ENCODE results near the gene B4GALNT4.
"Not testable (repeated sequence)": the region's sequence is repeated elsewhere in the genome, so short reads cannot be mapped to it uniquely, and the experiment has no call there.

The B4GALNT4 gene

DNA sequence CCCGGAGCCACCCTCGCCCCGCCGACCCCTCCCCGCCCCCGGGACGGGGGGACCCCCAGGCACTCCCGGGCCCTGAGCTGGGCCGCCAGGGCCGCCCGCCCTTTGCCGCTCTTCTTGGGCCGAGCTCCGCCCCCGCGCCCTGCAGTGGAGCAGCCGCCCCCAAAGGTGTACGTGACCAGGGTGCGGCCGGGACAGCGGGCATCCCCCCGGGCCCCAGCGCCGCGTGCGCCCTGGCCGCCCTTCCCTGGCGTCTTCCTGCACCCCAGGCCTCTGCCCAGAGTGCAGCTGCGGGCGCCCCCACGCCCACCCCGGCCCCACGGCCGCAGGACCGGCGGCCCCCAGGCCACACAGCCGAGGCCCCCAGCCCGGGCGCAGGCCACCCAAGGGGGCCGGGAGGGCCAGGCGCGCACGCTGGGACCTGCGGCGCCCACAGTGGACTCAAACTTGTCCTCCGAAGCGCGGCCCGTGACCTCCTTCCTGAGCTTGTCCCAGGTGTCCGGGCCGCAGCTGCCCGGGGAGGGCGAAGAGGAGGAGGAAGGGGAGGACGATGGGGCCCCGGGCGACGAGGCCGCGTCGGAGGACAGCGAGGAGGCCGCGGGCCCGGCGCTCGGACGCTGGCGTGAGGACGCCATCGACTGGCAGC is 7.4 kb downstream of the B4GALNT4 start:
- no peak for DNase-seq

DNA sequence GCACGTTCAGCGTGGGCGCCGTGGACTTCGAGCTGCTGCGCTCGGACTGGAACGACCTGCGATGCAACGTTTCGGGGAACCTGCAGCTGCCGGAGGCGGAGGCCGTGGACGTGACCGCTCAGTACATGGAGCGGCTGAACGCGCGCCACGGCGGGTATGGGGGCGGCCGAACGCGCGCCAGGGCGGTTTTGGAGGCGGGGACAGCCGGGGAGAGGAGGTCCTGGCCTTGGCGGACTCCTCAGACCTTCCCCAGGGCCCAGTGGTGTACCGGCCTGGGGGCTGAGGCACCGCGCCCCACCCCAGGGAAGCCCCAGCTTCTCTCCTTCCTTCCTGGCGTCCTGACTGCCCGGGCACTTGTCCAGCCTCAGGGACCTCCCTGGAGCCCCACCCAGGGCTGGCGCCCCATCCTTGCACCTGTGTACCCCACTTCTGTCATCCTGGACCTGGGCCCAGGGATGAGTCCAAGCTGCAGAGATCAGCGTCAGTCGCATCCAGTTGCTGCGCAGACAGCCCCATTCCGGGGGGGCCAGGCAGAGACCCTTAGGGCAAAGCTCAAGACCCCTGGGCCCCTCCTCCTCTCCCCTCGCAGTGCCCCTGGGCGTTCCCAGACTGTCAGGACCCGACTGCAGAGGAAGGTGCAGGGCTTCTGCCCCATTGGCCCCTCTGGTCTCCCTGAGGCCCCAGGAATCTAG is 8.0 kb downstream of the B4GALNT4 start:
- no peak for DNase-seq

GRCh38 chr11:377883-378500 is 8.7 kb downstream of the B4GALNT4 start:
- DNase-seq: no peak

DNA sequence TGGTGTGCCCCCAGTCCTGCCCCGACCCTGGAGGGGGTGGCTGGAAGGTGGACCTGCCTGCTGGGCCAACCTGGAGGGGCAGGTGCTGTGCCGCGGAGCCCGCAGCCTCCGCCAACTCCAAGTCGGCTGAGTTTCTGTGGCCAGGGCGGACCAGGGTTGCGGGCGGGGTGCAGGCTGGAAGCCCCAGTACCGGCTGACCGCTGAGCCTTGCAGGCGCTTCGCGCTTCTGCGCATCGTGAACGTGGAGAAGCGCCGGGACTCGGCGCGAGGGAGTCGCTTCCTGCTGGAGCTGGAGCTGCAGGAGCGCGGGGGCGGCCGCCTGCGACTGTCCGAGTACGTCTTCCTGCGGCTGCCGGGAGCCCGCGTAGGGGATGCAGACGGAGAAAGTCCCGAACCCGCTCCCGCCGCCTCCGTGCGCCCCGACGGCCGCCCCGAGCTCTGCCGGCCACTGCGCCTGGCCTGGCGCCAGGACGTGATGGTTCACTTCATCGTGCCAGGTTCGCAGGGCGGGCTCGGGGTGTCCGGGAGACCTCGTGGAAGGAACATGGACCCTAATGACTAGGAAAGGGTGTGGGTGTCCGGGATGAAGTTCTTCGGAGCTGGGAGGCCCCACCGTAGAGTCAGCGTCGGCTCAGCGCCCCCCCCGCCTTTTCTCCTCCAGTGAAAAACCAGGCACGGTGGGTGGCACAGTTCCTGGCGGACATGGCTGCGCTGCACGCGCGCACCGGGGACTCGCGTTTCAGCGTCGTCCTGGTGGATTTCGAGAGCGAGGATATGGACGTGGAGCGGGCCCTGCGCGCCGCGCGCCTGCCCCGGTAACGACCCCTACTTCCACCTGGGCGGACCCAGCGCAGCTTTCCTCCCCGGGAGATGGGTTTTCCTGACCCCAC is 10.2 kb downstream of the B4GALNT4 start:
- DNase-seq: no peak

DNA sequence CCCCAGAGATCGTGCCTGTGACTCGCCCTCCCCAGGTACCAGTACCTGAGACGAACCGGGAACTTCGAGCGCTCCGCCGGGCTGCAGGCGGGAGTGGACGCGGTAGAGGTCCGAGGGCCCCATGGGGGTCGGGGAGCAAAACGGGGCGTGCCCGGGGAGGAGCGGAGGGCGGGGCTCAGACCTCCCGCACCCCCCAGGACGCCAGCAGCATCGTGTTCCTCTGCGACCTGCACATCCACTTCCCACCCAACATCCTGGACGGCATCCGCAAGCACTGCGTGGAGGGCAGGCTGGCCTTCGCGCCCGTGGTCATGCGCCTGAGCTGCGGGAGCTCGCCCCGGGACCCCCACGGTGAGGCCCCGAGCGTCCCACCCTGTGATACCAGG is 10.8 kb downstream of the B4GALNT4 start:
- no peak for DNase-seq

DNA sequence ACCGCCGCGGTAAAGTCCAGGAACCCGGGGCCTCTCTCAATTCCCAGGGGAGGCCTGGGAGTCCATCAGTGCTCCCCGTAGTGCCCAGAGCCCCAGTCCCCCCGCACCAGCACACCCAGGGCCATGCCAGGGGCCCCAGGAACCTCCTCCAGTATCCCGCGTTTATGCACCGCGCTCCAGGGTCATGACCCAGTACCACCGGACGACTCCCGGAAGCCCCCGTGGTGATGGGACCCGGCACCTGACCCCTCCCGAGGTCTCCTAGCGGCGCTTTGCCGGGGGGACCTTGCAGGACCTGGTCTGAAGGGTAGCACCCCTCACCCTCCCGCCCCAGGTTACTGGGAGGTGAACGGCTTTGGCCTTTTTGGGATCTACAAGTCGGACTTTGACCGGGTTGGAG is 11.2 kb downstream of the B4GALNT4 start:
- DNase-seq: no peak

DNA sequence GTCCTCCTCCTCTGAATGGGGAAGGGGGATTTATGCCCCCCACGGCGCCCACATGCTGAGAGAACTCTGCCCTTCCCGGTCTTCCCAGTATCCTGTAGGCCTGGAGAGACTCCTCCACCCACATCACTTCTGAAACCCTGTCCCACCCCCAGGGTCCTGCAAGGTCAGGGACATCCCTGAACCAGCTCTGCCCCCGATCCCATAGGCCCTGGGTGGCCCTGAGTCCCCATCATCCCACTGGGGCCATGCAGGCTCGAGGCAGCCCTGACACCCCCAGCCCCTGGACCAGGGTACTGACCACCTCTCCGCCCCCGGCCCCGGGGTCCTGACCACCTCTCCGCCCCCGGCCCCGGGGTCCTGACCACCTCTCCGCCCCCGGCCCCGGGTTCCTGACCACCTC is 11.7 kb downstream of the B4GALNT4 start:
- no peak for DNase-seq

DNA sequence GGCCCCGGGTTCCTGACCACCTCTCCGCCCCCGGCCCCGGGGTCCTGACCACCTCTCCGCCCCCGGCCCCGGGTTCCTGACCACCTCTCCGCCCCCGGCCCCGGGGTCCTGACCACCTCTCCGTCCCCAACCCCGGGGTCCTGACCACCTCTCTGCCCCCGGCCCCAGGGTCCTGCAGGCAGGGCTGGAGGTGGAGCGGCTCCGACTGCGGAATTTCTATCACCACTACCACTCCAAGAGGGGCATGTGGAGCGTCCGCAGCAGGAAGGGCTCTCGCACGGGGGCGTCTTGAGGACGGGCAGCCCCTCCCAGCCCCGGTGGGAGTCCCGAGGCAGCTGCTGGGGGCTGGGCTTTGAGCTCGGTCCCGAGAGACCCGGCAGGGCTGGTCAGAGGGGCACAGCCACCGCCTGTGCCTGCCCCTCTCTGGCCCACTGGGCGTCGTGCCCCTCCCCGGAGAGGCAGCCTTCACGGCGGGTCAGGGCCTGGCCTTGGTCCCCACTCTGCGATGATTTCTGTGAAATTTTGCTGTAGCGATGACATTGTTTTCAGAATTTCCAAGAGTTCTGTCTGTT is 12.3 kb downstream of the B4GALNT4 start:
- DNase-seq: no peak

- no peak for DNase-seq
These were observed 12.9 kb downstream of the B4GALNT4 start for GRCh38 chr11:382081-382629.

DNA sequence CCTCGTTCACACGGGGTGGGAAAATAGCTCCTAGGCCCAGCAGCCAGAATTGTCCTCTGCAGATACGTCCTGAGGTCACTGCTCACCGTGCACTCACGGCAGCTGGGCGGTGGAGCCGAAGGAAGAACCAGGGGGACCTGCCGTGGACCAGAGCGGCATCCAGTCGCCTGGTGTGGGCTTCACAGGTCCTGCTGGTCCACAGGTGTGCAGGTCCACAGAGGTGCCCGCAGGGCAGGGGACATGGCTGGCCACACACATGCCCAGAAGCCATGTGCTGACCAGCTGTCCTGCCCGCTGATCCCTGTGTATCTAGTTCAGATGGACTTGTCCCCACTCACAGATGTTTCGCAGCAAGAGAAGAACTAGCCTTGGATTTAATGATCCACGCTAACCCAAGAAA is 14.1 kb downstream of the B4GALNT4 start:
- DNase-seq: no peak

DNA sequence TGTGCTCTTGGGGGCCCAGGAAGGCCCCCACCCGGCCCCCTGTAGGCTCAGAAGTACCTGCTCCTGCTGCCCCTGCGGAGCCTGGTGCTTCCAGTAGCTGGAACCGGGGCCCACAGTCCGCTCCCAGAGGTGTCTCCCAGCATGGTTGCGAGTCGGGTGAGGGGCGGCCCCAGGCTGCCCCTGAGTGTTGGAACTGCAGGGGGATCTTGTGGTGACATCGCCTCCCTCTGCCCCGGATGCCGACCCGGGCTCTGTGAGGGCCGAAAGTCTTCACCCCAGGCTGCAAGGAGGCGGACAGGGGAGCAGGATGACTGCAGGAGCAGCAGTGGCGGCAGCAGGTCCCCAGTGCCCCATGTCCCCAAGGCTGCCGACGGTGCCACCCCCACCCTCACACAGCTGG is 15.2 kb downstream of the B4GALNT4 start:
- DNase-seq: no peak

DNA sequence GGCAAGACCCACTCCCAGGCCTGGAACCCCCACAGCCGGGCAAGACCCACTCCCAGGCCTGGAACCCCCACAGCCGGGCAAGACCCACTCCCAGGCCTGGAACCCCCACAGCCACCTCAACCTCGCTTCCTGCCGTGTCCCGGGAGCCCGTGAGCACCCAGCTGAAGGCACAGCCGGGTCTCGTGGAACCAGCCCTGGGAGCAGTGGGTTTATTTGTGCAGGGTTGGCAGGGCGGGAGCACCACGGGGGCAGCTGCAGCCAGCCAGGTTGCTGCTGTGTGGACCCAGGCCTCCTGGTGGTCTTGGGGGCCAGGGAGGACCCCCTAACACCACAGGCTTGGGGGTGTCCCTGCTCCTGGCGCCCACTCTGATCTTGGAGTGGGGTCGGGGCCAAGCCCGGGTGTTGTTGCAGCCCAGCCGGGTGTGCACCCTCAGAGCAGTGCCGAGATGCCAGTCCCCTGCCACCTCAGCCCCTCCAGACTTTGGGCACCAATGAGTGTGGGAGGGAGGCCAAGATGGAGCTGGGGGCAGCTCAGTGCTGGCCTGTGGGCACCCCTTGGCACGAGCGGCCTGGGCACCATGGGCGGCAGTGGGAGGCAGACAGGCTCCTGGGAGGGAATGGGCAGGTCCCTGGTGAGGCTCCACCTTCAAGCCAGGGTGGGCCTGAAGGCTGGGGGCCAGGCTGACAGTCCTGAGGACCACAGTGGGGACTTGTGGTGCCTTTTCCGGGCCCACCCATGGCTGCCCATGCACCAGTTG is 16.5 kb downstream of the B4GALNT4 start:
- no peak for DNase-seq

GRCh38 chr11:386483-386882 is 17.2 kb downstream of the B4GALNT4 start:
- DNase-seq: no peak

DNA sequence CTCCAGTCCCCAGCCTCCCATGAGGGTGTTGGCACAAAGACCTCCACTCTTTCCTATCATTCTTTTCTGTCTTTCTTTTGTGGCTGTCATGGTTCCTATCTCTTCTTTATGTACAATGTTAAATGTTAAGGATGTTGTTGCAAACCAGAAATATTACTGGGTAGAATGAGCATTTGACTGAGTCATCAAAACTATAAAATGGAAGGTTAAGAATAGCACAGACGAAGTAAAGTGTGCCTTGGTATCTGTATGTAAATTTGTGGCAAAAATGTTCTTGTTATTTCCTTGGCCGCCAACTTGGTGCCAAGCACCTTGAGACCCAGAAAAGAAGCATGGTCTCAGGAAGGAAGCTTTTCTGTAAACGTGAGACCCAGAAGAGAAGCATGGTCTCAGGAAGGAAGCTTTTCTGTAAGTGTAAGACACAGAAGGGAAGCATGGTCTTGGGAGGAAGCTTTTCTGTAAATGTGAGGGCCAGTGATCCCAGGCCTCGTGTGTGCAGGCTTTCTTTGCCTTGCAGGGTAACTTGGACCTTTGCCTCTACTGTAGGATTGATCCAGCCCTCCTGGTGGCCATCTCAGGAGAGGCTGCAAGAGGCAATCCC is 18.0 kb downstream of the B4GALNT4 start:
- DNase-seq: no peak

GRCh38 chr11:389369-389768 is 20.1 kb downstream of the B4GALNT4 start:
- DNase-seq: not testable (repeated sequence)

DNA sequence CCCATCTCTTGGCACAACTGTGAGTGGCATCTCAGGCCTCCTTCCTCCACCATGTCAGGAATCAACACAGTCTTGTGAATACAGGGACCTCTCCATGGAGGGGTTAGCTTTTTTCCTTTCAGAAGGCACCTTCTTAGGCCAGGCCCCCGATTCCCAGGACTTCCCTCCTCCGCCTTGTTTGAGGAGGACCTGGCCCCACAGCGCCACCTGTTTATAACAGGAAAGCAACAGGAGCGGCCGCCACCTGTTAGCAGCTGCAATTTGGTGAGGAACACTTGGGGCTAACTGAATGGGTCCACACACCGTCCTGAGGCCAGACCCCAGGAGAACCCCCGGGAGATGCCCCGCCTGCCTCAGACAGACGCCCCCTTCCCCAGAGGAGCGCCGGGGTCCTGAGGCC is 20.9 kb downstream of the B4GALNT4 start:
- DNase-seq: no peak

GRCh38 chr11:391117-392017 is 22.1 kb downstream of the B4GALNT4 start:
- DNase-seq: no peak

- DNase-seq: no peak
These were observed 22.9 kb downstream of the B4GALNT4 start for GRCh38 chr11:392102-392777.

DNA sequence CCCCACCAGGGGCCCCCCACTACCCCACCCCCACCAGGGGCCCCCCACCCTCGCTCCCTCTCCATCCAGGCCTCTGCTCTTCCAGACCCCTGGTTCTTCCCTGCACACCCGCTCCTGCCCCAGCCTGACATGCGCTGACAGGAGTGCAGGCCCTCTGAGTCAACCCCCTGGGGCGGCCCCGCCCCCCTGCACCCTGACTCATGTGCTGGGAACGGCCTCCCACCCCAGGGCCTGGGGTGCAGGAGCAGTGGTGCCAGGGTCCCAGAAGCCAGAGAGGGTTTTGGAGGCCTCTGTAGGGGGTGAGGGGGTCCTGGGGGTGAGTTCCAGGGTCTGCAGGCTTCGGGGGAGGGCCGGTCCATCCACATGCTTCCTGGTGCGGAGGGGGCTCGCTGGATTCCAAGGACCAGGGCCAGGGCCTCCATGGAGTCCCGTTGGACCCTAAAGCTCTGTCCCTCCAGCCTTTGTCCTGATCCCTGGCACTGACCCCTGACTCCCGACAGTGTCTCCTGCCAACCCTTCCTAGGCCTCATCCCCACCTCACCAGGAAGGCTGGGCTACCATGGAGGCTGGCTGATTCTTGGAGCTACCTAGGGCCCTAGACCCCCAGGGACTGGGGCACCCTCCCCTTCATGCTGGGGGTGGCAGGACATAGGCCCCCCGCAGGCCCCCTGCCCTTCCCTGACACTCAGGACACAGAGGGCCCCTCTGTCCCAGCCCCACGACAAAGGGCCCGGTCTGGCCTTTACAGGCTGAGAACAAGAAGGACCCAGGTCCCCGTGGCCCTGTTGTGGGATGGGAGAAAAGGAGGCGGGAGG is 24.1 kb downstream of the B4GALNT4 start:
- DNase-seq: no peak

All from COR-L47 (cell line).